GM19324 (cell line): ENCODE data around the gene ACTN1.

Experiments used
- ATAC-seq: cut with Tn5 transposase; IDR thresholded peaks from one replicate; pipeline ENCODE4 v1.9.1; 2021; ENCODE audit warnings: mild to moderate bottlenecking, moderate library complexity; ENCODE audit not compliant: unreplicated experiment, low FRiP score

Gene ACTN1

GRCh38 chr14:68938271-68939150 is 40.6 kb downstream of the ACTN1 start:
- ATAC-seq = no peak

DNA sequence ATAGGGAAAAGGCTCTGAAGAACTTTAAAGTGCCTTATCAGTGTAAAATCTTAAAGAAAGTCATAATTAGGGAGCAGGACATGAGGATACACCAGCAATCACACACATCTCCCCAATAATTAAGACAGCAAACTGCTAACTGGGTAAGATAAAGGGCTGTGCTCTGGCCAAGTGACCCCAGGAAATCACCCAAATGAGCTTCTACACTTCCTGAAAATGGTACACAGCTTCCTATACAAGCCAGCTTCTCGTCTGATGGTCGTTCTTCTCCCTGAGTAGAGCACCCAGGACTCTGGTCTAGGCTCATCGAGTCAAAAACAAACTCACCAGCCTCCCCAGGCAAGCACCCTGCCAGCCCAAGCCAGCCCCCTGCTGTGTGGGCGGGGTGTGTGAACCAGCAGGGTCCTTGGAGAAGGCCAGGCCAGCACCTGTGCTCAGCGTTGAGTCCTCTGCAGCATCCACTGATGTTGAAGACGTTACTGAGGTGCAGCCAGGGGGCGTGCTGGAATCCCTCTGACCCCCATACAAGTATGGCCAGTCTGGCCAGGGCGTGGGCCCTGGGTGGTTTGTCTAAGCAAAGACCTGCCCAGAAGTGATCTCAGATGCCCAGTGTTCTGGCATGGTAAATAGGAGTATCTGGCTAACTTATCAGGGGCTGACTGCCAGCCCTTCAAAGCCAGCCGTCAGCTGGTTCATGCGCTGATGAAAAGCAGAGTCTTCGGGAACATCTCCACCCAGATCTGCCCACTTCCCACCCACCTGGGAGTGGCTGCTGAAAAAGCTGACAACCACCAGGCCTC is 41.4 kb downstream of the ACTN1 start:
- no peak for ATAC-seq

DNA sequence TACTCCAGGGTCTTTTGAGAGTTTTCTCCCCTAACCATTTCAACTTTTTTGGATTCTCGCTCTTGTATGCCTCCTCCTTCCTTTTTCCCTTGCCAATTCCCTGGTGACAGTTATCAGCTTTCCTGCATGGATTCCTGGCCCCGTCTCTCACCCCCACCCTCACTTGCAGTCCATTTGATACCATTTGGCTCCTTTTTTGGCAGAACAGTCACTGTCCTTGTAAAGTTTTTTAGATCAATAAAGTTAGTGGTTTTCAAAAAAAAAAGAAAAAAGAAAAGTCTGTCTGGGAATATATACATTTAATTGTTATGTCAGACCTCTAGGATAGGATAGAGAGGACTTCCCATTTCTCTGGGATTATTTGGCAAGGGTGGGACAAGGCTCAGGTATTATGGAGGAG is 42.1 kb downstream of the ACTN1 start:
- no peak for ATAC-seq

GRCh38 chr14:68936476-68936875 is 42.6 kb downstream of the ACTN1 start:
- no peak for ATAC-seq

GRCh38 chr14:68935761-68936214 is 43.3 kb downstream of the ACTN1 start:
- no peak for ATAC-seq

- ATAC-seq = no peak
These were observed 45.0 kb downstream of the ACTN1 start for GRCh38 chr14:68934066-68934465.

DNA sequence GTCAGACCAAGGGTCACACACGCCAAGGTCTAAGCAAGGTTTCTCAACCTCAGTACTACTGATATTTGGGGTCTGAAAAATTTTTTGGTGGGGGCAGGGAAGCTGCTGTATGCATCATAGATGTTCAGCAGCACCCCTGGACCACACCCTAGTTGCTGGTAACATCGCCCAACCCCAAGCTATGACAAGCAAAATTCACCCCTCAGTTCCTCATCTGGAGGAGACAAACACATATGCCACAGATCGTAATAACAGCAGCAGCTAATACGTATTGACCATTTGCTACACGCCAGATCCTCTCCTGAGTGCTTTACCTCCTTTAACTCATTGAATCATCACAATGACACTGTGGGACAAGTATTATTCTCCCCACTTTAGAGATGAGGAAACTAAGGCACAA is 46.4 kb downstream of the ACTN1 start:
- ATAC-seq = no peak

DNA sequence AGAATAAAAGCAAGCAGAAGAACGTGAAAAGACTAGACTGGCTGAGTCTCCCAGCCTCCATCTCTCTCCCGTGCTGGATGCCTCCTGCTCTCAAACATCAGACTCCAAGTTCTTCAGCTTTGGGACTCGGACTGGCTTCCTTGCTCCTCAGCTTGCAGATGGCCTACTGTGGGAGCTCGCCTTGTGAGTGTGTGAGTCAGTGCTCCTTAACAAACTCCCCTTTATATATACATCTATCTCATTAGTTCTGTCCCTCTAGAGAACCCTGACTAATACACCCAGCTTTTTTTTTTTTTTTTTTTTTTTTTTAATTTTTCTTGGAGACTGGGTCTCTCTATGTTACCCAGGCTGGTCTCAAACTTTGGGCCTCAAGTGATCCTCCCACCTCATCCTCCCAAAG is 46.9 kb downstream of the ACTN1 start:
- ATAC-seq = no peak

- no peak for ATAC-seq
These were observed 47.5 kb downstream of the ACTN1 start for GRCh38 chr14:68931474-68932051.

DNA sequence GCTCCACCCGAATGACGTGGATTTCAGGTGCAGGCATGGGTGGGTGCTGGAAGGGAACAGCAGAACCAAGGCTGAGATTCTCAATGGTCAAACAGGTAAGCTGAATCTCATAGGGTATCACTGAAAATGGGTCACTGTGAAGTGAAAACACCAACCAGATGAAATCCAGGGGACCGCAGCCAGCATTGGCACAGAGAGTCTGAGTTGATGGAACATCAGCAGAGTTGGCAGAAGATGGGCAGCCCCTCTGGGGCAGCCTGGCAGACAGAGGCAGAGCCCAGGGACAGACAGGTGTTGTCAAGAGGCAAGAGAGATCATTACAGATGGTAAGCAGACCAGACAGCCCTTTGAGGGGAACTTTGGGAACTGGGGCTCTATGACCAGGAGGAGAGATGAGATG is 48.0 kb downstream of the ACTN1 start:
- ATAC-seq = no peak

GRCh38 chr14:68929623-68930307 is 49.3 kb downstream of the ACTN1 start:
- no peak for ATAC-seq

- no peak for ATAC-seq
These were observed 50.1 kb downstream of the ACTN1 start for GRCh38 chr14:68928770-68929550.

- ATAC-seq = no peak
These were observed 51.0 kb downstream of the ACTN1 start for GRCh38 chr14:68927956-68928675.

GRCh38 chr14:68927089-68927488 is 52.0 kb downstream of the ACTN1 start:
- ATAC-seq = no peak

- no peak for ATAC-seq
These were observed 52.9 kb downstream of the ACTN1 start for GRCh38 chr14:68926236-68926635.

DNA sequence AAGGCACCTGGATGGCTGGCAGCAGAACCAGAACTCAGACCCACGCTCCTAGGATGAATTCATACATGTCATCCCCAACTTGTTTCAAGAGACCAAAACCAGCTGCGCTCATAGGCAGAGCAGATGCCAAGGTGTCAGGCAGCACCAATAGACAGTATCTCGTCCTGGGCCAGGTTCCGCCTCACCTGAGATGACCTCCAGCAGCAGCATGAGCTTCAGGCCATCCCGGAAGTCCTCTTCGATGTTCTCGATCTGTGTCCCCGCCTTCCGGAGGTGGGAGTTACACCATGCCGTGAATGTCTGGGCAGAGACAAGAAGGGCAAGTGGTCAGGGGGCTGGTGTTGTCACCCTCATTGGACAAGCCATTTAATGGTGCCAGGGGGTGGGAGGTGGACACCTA is 53.7 kb downstream of the ACTN1 start:
- ATAC-seq = no peak

GRCh38 chr14:68924186-68925158 is 54.6 kb downstream of the ACTN1 start:
- ATAC-seq = no peak

GRCh38 chr14:68922886-68923285 is 56.2 kb downstream of the ACTN1 start:
- ATAC-seq = no peak
